Measurements from ENCODE around the gene ADGRF5. TPM values are rescaled to one million over a fixed set of nuclear protein-coding genes. Genes with fewer than 3 reads are reported as not detected.
A peak's percentile ranks its signal among the peaks of the same experiment; 100 is the strongest.

The ADGRF5 gene
- total and polyA plus RNA-seq, 7 donors = 14.3 to 58.0 (median 21.2) TPM

DNA sequence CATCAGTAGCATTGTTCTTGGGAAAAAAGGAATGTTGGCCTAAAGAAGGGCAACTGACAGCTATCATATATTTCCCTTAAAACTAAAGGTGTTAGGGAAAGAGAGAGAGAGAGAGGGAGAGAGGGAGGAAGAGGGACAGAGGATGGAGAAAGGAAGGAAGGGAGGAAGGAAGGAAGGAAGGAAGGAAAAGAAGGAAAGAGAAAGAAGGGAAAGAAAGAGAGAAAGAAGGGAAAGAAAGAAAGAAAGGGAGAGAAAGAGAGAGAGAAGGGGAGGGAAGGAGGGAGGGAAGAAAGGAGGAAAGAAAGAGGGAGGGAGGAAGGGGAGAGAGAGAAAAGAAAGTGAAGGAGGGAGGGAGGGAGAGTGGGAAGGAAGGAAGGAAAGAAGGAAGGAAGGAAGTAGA lies 37.7 kb upstream of the ADGRF5 start:
- DNase-seq (no peak), ATAC-seq (no peak)
- Histone ChIP-seq H3K27ac (no peak overlapping the region), H3K9me3 (no peaks in the 10 kb centered on the region), H3K27me3 (ENCODE audit: insufficient read depth in 3 of 3, low read length in 2 of 3) (peaks cover 0 to 6% (median 0%) of the 10 kb centered on the region in 3 donors), H3K4me1 (no peaks in the 10 kb centered on the region), H3K36me3 (ENCODE audit: insufficient read depth in 1 of 2, low read depth in 1 of 2) (no peaks in the 10 kb centered on the region), H3K4me3 (no peak overlapping the region)
- intact Hi-C loops (cut with DNase I) = no loop called here
- TF ChIP-seq, protein P1, sequence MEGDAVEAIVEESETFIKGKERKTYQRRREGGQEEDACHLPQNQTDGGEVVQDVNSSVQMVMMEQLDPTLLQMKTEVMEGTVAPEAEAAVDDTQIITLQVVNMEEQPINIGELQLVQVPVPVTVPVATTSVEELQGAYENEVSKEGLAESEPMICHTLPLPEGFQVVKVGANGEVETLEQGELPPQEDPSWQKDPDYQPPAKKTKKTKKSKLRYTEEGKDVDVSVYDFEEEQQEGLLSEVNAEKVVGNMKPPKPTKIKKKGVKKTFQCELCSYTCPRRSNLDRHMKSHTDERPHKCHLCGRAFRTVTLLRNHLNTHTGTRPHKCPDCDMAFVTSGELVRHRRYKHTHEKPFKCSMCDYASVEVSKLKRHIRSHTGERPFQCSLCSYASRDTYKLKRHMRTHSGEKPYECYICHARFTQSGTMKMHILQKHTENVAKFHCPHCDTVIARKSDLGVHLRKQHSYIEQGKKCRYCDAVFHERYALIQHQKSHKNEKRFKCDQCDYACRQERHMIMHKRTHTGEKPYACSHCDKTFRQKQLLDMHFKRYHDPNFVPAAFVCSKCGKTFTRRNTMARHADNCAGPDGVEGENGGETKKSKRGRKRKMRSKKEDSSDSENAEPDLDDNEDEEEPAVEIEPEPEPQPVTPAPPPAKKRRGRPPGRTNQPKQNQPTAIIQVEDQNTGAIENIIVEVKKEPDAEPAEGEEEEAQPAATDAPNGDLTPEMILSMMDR (IDR thresholded peaks at IDR 0.05) = no peak

DNA sequence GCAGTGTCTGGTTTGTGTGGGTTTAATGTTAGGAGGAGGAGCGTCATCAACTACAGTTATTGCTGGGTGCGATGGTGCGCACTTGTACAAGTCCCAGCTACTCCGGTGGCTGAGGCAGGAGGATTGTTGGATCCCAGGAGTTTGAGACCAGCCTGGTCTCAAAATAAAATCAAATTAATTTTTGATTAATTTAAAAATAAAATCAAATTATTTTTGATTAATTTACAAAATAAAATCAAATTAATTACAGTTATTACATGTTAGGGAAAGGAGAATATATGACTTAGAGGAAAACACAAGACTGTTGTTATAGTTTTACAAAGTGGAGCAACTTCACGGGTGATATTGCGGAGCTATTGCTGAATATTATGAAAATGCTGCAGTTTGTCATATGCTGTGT lies 34.7 kb upstream of the ADGRF5 start:
- H3K4me1 ChIP-seq = no peaks in the 10 kb centered on the region
- H3K27me3 ChIP-seq (ENCODE audit: insufficient read depth in 3 of 3, low read length in 2 of 3) = no peaks in the 10 kb centered on the region
- no peak overlapping the region for H3K4me3 ChIP-seq
- H3K9me3 ChIP-seq = no peaks in the 10 kb centered on the region
- TF ChIP-seq, protein P1 (IDR thresholded peaks at IDR 0.05) = no peak
- WGBS, 3 donors = 97 to 98% (median 97%) methylated on average over 6 of the region's 6 CpGs
- DNase-seq = no peak
- no peak for ATAC-seq
- H3K27ac ChIP-seq = no peak overlapping the region
- intact Hi-C loops (cut with DNase I) = no loop called here
- H3K36me3 ChIP-seq (ENCODE audit: insufficient read depth in 1 of 2, low read depth in 1 of 2) = no peaks in the 10 kb centered on the region

DNA sequence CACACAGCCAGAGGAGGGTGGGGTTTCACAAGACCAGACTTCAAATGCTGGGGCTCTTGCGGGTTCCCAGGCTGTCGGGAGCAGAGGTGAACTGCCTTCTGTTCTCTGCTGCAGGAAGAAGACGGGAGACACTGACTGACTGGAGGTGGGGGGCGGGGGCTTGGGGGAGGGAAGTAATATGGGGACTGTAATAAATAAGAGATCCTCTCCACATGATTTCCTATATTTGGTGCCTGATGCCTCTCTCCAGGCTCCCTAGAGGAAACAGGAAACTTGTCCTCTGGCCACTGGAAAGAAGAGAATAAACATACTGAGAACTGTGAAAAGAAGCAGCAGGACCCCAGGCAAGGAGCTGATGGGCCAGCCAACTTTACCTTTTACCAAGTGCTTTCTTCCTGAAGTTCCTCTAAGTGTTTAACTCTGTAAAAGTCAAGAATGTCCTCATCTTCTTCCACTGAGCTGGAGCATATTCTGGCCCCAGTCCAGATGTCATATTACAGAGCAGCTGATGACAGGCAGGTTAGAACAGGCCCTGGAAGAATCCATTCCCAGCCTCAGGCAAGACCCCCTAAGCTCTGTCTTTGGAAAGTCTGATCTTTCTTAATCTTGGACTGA lies 33.2 kb upstream of the ADGRF5 start:
- intact Hi-C loops (cut with DNase I) = no loop called here
- TF ChIP-seq, protein P1 (IDR thresholded peaks at IDR 0.05) = no peak
- no peak for ATAC-seq
- H3K4me1 ChIP-seq = no peaks in the 10 kb centered on the region
- no peaks in the 10 kb centered on the region for H3K36me3 ChIP-seq (ENCODE audit: insufficient read depth in 1 of 2, low read depth in 1 of 2)
- H3K9me3 ChIP-seq = no peaks in the 10 kb centered on the region
- WGBS, 3 donors = 47 to 62% (median 54%) methylated on average over 4 of the region's 4 CpGs
- H3K27me3 ChIP-seq (ENCODE audit: insufficient read depth in 3 of 3, low read length in 2 of 3) = no peaks in the 10 kb centered on the region
- DNase-seq = no peak
- H3K27ac ChIP-seq = peak overlapping the region; percentile 43
- H3K4me3 ChIP-seq = peak overlapping the region; percentile 51

DNA sequence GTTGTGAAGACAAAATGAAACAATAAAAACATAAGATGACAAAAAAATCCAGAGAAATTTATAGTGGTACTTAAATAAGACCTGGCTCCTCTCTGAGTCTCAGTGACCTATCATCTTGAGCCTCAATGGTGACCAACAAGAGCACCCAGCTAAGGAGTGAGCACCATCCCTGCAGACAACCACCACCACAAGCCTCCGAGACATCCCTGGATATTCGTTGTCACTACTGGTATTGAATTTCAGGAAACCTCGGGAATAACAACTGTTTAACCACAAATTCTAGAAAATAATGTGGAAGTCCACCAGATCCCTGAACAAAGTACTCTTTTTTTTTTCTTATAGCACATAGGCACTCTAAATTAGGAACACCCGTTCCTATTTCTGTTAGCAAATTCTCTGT lies 32.2 kb upstream of the ADGRF5 start:
- Histone ChIP-seq H3K27me3 (ENCODE audit: insufficient read depth in 3 of 3, low read length in 2 of 3) (no peaks in the 10 kb centered on the region), H3K9me3 (no peaks in the 10 kb centered on the region), H3K4me3 (peak overlapping the region; percentile 51), H3K27ac (peak overlapping the region; percentile 43), H3K4me1 (peaks cover 4% of the 10 kb centered on the region), H3K36me3 (ENCODE audit: insufficient read depth in 1 of 2, low read depth in 1 of 2) (no peaks in the 10 kb centered on the region)
- TF ChIP-seq, protein P1 (IDR thresholded peaks at IDR 0.05) = no peak
- 39 to 47% (median 44%) methylated on average over 4 of the region's 4 CpGs for WGBS, 3 donors
- intact Hi-C loops (cut with DNase I) = no loop called here
- DNase-seq = no peak
- no peak for ATAC-seq
